ENCODE results near the gene SPATC1L. TPM values are rescaled to one million over a fixed set of nuclear protein-coding genes. Genes with fewer than 3 reads are reported as not detected.

The SPATC1L gene
- polyA plus RNA-seq, 1 donor from 2014 or later = 20.6 TPM

DNA sequence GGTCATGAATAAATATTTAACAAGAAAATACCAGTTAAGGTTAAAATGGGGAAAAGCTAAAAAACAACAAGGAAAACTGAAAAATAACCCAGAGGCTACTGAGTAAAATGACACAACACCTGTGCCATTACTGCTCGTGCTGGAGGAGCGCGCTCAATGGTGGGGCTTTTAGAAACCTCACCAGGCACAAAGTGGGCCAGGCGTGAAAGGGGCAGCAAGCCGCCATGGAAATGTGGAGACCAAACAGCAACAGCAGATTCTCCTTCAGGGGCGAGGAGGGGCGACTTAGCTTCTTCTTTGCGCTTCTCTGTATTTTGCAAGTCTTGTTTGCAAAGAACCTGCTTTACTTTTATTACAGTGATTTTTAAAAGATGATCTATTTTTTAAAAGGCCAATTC lies 18.9 kb upstream of the SPATC1L start:
- no peak overlapping the region for H3K27ac ChIP-seq (ENCODE audit: low read length)
- H3K4me3 ChIP-seq (ENCODE audit: low read length) = no peak overlapping the region
- H4K20me1 ChIP-seq (ENCODE audit: insufficient read depth) = no peaks in the 10 kb centered on the region
- H3K27me3 ChIP-seq (ENCODE audit: insufficient read depth, low read depth, low read length) = no peaks in the 10 kb centered on the region
- no peaks in the 10 kb centered on the region for H3K79me2 ChIP-seq (replicated peaks; ENCODE audit: insufficient read depth, low read length)
- H3K36me3 ChIP-seq (ENCODE audit: insufficient read depth, low read length) = peaks cover 8% of the 10 kb centered on the region
- no peak overlapping the region for H2AFZ ChIP-seq (ENCODE audit: low read depth, low read length)
- H3F3A ChIP-seq (ENCODE audit: insufficient read depth, low read length, poor library complexity, severe bottlenecking) = no peaks in the 10 kb centered on the region
- H3K9me2 ChIP-seq (ENCODE audit: insufficient read depth, low read length) = no peaks in the 10 kb centered on the region
- TF ChIP-seq RAD21 (conservative IDR thresholded peaks at IDR 0.05) (no peak), EP300 (conservative IDR thresholded peaks at IDR 0.05; ENCODE audit: poor library complexity, severe bottlenecking) (no peak), POLR2AphosphoS5 (IDR thresholded peaks at IDR 0.05) (no peak), MXI1 (conservative IDR thresholded peaks at IDR 0.05; ENCODE audit: poor library complexity, severe bottlenecking) (no peak), TAF1 (IDR thresholded peaks at IDR 0.05; ENCODE audit: low read depth) (no peak), SMC3 (conservative IDR thresholded peaks at IDR 0.05; ENCODE audit: poor library complexity) (no peak), EZH2 (IDR thresholded peaks at IDR 0.05; ENCODE audit: borderline replicate concordance, insufficient read depth, low read length, poor library complexity, severe bottlenecking) (no peak)
- TF ChIP-seq, protein P1, sequence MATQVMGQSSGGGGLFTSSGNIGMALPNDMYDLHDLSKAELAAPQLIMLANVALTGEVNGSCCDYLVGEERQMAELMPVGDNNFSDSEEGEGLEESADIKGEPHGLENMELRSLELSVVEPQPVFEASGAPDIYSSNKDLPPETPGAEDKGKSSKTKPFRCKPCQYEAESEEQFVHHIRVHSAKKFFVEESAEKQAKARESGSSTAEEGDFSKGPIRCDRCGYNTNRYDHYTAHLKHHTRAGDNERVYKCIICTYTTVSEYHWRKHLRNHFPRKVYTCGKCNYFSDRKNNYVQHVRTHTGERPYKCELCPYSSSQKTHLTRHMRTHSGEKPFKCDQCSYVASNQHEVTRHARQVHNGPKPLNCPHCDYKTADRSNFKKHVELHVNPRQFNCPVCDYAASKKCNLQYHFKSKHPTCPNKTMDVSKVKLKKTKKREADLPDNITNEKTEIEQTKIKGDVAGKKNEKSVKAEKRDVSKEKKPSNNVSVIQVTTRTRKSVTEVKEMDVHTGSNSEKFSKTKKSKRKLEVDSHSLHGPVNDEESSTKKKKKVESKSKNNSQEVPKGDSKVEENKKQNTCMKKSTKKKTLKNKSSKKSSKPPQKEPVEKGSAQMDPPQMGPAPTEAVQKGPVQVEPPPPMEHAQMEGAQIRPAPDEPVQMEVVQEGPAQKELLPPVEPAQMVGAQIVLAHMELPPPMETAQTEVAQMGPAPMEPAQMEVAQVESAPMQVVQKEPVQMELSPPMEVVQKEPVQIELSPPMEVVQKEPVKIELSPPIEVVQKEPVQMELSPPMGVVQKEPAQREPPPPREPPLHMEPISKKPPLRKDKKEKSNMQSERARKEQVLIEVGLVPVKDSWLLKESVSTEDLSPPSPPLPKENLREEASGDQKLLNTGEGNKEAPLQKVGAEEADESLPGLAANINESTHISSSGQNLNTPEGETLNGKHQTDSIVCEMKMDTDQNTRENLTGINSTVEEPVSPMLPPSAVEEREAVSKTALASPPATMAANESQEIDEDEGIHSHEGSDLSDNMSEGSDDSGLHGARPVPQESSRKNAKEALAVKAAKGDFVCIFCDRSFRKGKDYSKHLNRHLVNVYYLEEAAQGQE (IDR thresholded peaks at IDR 0.05; ENCODE audit: borderline replicate concordance) = no peak
- TF ChIP-seq, protein P2, sequence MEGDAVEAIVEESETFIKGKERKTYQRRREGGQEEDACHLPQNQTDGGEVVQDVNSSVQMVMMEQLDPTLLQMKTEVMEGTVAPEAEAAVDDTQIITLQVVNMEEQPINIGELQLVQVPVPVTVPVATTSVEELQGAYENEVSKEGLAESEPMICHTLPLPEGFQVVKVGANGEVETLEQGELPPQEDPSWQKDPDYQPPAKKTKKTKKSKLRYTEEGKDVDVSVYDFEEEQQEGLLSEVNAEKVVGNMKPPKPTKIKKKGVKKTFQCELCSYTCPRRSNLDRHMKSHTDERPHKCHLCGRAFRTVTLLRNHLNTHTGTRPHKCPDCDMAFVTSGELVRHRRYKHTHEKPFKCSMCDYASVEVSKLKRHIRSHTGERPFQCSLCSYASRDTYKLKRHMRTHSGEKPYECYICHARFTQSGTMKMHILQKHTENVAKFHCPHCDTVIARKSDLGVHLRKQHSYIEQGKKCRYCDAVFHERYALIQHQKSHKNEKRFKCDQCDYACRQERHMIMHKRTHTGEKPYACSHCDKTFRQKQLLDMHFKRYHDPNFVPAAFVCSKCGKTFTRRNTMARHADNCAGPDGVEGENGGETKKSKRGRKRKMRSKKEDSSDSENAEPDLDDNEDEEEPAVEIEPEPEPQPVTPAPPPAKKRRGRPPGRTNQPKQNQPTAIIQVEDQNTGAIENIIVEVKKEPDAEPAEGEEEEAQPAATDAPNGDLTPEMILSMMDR (IDR thresholded peaks at IDR 0.05; ENCODE audit: poor library complexity, severe bottlenecking) = no peak
- H3K9me3 ChIP-seq (ENCODE audit: low read length) = peaks cover 5% of the 10 kb centered on the region
- no peak overlapping the region for H3K9ac ChIP-seq (ENCODE audit: low read length)
- H3K4me2 ChIP-seq (ENCODE audit: low read length) = no peak overlapping the region

DNA sequence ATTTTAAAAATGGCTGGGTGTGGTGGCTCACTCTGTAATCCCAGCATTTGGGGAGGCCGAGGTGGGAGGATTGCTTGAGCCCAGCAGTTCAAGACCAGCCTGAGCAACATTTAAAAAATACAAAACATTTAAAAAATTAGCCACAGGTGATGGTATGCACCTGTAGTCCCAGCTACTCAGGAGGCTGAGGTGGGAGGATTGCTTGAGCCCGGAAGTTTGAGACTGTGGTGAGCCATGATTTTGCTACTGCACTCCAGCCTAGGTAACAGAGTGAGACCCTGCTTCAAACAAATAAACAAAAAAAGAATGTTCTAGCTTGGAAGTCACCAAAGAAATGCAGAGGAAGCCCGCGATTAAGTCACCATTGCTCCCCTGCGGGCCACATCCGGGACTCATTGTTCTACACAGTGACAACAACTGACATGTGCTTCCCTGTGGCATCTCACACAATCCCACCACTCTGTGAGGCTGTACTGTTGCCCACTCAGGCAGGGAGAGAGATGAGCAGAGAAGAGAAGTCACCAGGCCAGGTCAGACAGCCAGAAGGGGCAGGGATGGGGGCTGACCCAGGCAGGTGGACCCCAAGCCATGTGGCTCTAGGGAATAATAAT lies 18.4 kb upstream of the SPATC1L start:
- Histone ChIP-seq H3K4me3 (ENCODE audit: low read length) (no peak overlapping the region), H3K9me3 (ENCODE audit: low read length) (peaks cover 5% of the 10 kb centered on the region), H4K20me1 (ENCODE audit: insufficient read depth) (no peaks in the 10 kb centered on the region), H3K9ac (ENCODE audit: low read length) (no peak overlapping the region), H3K27ac (ENCODE audit: low read length) (no peak overlapping the region), H3K36me3 (ENCODE audit: insufficient read depth, low read length) (peaks cover 8% of the 10 kb centered on the region), H2AFZ (ENCODE audit: low read depth, low read length) (no peak overlapping the region), H3K79me2 (replicated peaks; ENCODE audit: insufficient read depth, low read length) (peaks cover 3% of the 10 kb centered on the region), H3K4me2 (ENCODE audit: low read length) (no peak overlapping the region), H3K27me3 (ENCODE audit: insufficient read depth, low read depth, low read length) (no peaks in the 10 kb centered on the region), H3K9me2 (ENCODE audit: insufficient read depth, low read length) (no peaks in the 10 kb centered on the region), H3F3A (ENCODE audit: insufficient read depth, low read length, poor library complexity, severe bottlenecking) (no peaks in the 10 kb centered on the region)
- TF ChIP-seq, protein P2 (IDR thresholded peaks at IDR 0.05; ENCODE audit: poor library complexity, severe bottlenecking) = no peak
- TF ChIP-seq TAF1 (IDR thresholded peaks at IDR 0.05; ENCODE audit: low read depth) (no peak), RAD21 (conservative IDR thresholded peaks at IDR 0.05) (no peak), POLR2AphosphoS5 (IDR thresholded peaks at IDR 0.05) (no peak), SMC3 (conservative IDR thresholded peaks at IDR 0.05; ENCODE audit: poor library complexity) (no peak), EZH2 (IDR thresholded peaks at IDR 0.05; ENCODE audit: borderline replicate concordance, insufficient read depth, low read length, poor library complexity, severe bottlenecking) (no peak), EP300 (conservative IDR thresholded peaks at IDR 0.05; ENCODE audit: poor library complexity, severe bottlenecking) (no peak), MXI1 (conservative IDR thresholded peaks at IDR 0.05; ENCODE audit: poor library complexity, severe bottlenecking) (no peak)
- TF ChIP-seq, protein P1 (IDR thresholded peaks at IDR 0.05; ENCODE audit: borderline replicate concordance) = no peak
